Hypothalamus (tissue), 51 donors: ENCODE data around the gene CMTR1.
"Not testable (repeated sequence)": the region's sequence is repeated elsewhere in the genome, so short reads cannot be mapped to it uniquely, and the experiment has no call there.

Source experiments
- DNase-seq, 51 donors: peaks; one replicate each; lab custom pipeline; 2025; lab: John Stamatoyannopoulos, UW

The CMTR1 gene, protein sequence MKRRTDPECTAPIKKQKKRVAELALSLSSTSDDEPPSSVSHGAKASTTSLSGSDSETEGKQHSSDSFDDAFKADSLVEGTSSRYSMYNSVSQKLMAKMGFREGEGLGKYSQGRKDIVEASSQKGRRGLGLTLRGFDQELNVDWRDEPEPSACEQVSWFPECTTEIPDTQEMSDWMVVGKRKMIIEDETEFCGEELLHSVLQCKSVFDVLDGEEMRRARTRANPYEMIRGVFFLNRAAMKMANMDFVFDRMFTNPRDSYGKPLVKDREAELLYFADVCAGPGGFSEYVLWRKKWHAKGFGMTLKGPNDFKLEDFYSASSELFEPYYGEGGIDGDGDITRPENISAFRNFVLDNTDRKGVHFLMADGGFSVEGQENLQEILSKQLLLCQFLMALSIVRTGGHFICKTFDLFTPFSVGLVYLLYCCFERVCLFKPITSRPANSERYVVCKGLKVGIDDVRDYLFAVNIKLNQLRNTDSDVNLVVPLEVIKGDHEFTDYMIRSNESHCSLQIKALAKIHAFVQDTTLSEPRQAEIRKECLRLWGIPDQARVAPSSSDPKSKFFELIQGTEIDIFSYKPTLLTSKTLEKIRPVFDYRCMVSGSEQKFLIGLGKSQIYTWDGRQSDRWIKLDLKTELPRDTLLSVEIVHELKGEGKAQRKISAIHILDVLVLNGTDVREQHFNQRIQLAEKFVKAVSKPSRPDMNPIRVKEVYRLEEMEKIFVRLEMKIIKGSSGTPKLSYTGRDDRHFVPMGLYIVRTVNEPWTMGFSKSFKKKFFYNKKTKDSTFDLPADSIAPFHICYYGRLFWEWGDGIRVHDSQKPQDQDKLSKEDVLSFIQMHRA

DNA sequence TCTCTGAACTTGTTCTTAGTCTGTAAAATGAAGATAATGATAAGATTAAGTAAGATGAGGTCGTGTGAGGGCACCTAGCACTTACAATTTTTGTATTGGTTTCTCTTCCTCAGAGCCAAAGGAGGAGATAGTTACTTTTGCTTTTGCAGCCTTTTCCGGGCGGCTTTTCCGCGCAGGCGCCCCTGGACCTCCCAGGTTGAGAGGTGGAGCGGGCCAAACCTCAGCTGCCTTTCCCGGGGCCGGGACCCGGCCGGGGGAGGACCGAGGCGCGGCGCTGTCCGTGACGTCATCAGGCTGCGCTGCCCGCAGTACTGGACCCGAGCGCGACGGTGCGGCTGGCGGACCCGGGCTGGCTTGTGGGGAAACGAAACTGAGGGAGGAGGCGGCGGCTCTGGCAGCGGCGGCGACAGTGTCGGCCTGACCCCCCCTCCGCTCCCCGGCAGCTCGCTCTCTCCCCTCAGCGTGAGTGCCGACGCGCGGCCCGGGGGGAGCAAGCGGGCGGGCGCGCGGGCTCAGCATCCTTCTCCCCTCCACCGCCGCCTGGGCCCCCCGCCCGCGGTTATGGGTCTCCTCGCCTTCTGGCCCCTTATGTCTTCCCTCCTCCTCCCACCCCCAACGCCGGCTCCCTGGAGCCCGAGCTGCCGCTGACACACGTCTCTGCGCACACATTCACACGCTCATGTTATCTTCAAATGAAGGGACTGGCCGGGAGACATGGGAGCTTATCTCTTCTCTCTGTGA is at the start of gene CMTR1:
Gene CMTR1, plus strand, starts transcription at position 306 of the 741 bp plus-strand sequence. CDS start 2,409 bp downstream, outside the sequence.
- peak; percentile 69 to 93 (median 87) for DNase-seq

DNA sequence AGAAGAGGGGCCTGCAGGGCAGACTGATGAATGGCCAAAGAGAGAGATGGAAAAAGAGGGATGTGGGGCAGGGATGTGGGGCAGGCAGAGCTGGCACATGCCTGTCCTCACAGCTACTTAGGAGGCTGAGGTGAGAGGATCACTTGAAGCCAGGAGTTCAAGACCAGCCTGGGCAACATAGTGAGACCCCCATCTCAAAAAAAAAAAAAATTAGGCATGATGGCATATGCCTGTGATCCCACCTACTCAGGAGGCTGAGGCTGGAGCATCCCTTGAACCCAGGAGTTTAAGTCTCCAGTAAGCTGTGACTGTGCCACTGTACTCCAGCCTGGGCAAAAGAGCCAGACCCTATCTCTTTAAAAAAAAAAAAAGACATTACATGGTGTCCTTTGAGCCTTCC is 44.4 kb upstream of the CMTR1 start:
- no peak for DNase-seq

DNA sequence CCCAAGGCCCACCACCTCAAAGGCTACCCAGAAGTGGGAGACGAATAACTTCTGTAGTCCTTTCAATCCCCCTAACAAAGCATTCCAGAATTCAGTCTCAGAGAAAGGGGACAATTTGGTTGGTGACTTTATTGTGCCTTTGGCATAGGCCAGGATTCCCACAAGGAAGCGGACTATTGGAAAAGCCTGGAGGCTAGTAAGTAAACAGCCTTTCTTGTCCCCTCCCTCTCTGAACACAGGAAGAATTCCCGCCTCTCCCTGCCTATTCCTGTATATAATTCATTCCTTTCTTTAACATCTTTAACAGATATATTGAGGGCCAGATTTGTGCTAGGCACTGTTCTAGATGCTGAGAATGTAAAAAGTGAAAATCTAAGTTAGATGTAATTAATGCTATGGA is 43.2 kb upstream of the CMTR1 start:
- no peak for DNase-seq

DNA sequence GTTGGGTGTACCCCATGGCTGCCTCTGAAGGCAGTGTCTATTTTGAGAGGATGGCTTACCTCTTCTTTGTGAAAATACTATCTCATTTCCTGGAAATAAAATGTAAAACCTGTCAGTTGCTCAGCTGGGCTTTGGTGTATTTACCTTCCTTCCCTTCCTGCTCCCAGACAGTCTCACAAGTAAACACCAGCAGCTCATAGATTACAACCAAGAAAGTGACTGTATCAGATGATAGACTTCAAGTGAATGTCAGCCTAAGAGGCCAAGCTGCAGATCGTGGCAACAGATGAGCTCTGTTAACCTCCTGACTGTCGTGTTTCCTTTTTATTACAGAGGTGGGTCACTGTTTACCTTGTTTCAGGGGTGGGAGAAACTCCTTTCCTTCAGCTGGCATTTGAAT is 41.9 kb upstream of the CMTR1 start:
- DNase-seq: no peak

DNA sequence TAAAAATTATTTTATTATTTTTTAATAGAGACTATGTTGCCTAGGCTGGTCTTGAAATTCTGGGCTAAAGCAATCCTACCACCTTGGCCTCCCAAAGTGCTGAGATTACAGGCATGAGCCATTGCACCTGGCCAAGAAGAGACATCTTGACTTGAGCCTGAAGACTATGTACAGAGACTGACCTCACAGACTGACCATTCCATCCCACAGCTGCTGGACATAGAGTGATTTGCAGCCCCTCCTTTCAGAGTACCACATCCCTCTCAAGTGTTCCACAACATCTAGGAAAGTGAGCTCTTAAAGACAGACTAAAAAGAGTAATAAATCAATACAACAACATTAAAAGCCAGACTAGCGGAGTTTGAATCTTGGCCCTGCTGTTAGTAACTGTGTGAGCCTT is 40.2 kb upstream of the CMTR1 start:
- DNase-seq: no peak

DNA sequence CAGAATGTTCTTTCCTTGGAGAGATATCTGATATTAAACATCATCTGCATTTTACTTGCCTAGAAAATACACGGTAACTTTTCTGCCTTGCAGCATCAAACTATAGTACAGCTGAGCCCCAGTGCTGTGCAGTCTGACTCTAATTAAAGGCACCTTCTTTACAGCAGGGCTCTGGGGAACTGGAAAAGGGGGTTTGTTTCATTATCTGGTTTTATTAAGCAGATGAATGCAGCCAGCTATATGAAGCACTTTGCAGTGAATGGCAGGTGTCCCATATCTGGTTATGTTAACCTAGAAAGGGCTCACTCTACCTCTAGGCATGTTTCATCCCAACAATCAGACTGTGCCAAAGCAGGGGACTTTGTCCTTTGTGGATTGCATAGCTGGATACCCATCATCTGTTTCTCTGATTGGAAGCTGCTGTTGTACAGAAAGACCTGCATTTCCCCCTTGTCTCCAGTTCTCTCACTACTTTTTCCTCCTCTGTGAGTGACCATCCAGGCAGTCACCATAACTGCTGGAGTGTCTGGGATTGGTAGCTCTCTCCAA is 39.6 kb upstream of the CMTR1 start:
- DNase-seq: no peak

DNA sequence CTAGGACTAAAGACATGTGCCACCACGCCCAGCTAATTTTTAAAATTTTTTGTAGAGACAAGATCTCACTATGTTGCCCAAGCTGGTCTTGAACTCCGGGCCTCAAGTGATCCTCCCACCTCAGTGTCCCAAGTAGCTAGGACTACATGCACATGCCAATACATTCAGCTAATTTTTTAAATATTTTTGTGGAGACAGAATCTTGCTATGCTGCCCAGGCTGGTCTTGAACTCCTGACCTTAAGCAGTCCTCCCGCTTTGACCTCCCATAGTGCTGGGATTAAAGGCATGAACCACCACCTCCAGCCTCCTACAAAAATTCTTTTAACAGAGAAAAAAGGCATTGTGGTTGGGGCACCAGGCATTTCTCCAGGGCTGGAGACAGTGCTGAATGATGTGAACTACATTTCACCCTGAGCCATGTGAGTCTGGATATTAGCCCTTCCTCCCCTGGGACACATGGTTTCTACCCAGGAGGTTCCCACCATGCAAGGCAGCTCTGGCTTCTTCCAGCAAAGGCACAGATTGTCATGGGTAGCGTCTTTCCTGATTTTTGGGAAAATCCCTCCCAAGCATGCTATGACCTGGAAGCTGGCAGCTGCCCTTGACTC is 36.3 kb upstream of the CMTR1 start:
- no peak for DNase-seq

DNA sequence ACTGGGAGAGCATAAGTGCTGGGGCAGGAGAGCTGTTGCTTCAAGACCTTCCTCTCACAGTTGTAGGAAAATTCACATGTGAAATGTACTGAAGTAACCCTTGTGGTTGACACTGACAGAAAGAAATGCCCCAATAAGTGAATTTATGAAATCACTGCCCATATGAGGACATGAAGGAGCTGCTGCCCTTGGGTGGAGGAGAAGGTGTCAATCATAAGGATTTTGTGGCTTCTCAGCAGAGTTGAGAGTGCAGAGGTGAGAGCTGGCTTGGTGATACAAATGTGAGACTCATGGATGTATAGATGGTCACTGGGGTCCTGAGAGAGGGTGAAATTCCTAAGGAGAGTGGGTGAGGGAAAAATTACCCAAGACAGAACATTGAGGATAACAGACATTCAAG is 33.9 kb upstream of the CMTR1 start:
- no peak for DNase-seq

DNA sequence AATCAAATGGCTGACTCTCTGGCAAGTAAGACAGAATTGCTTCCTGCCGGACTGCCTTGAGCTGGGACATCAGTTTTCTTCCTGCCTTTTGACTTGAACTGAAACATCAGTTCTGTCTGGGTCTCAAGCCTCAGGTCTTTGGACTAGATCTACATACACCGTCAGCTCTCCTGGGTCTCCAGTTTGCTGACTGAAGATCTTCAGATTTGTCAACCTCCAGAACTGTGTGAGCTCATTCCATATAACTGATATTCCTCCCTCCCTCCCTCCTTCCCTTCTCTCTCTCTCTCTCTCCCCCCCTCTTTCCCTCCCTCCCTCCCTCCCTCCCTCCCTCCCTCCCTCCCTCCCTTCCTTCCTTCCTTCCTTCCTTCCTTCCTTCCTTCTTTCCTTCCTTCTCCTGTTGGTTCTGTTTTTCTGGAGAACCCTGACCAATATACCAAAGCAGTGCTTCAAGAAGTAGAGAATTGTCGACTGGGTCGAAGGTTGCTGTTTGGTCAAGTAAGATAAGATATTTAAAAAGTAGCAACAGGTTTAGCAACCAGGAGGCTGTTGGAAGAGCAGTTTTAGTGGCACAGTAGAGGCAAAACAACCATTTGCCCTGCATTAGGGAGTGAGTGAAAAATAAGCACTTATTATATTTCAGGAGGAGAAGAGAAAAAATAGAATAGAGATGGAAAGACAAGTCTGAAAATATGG is 33.1 kb upstream of the CMTR1 start:
- DNase-seq: no peak

DNA sequence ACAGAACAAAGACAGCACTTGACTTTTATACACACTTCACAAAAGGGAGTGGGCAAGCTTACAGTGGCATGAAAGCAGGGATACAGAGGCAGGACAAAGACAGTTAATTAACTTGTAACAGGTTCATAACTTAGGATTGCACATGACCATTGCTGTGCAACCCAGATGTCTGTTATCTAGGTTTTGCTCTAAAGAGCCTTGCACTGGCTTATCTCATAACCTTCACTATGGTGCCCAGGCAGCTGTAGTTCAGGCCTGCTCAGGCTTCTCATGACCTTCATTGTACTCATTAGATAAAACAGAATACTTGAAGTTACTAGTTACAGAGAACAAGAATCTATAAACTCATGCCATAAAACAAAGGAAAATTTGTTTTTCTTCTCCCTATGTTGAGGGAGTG is 31.4 kb upstream of the CMTR1 start:
- not testable (repeated sequence) for DNase-seq

DNA sequence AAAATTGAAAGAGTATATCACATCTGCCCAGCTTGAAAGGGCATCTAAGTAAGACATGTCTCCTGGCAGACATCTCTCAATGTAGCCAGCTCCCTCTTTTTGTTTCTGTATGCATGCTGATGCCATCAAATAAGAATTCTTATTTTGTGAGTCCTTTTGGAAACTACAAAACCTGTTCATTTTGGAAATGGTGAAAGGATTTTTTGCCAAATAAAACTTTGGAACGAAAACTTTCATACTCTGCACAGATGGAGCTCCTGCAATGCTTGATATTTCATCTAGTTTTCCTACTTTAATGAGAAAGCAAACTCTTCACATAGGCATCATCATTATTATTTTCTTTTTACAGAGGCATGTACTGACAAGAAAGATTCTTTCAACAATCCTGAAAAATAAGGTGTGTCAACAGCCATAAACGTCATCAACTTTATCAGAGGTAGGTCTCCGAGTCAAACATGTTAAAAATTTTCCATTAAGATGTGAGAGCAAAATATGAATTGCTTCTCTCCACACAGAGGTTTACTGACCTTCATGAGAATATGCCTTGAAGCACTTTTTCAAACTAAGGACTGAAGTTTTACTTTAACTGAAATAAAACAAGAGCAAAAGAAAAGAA is 26.2 kb upstream of the CMTR1 start:
- DNase-seq: no peak

DNA sequence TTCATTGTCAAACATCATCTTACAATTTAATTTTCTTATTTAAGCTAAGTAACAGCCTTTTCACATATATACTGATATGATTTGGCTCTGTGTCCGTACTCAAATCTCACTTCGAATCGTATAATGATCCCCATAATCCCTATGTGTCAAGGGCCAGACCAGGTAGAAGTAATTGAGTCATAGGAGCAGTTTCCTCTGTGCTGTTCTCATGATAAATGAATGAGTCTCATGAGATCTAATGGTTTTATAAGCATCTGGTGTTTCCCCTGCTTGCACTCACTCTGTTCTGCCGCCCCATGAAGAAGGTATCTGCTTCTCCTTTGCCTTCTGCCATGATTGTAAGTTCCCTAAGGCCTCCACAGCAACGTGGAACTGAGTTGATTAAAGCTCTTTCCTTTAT is 25.1 kb upstream of the CMTR1 start:
- DNase-seq: no peak

DNA sequence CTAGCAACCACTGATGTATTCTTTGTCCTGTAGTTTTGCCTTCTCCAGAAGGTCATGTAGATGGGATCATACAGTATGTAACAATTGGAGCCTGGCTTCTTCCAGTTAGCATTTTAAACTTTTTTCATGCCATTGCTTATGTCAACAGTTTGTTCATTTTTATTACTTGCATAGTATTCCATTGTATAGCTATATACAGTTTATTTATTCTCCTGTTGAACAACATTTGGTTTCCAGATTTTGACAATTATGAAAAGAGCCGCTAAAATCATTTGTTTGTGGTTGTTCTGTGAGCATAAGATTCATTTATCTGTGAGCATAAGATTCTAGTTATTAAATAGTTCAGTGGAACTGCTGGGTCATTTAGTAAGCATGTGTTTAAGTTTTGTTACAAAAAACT is 23.5 kb upstream of the CMTR1 start:
- no peak for DNase-seq

DNA sequence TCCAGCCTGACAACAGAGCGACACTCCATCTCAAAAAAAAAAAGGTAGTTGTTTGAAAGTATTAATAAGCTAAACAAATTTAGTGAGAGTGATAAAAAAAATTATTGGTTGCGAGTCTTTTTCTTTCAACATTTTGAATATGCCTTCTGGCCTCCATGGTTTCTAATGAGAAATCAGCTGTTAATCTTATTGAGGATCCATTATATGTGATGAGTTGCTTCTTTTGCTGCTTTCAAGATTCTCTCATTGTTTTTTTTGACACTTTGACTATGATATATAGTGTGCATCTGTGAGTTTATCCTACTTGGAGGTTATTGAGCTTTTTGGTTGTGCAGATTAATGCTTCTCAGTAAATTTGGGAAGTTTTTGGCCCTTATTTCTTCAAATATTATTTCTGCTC is 15.6 kb upstream of the CMTR1 start:
- no peak for DNase-seq

DNA sequence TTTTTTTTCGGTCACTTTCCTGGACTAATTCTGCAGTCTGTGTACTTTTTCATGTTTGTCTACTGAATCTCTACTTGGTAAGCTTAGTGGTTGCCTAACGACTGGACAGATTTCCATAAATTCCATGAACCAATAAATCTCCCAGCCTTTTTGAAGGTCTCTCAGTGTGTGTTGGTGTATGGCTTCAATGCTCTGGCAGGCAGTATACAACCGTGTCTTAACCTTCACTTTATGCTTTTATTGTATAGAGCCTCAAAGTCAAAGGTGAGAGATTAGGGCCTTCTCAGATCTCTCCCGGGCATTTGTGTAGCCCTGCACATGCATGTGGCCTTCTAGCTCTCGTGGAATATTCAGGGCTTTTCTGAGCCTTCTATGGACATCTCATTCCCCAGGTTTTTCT is 14.3 kb upstream of the CMTR1 start:
- DNase-seq: no peak

DNA sequence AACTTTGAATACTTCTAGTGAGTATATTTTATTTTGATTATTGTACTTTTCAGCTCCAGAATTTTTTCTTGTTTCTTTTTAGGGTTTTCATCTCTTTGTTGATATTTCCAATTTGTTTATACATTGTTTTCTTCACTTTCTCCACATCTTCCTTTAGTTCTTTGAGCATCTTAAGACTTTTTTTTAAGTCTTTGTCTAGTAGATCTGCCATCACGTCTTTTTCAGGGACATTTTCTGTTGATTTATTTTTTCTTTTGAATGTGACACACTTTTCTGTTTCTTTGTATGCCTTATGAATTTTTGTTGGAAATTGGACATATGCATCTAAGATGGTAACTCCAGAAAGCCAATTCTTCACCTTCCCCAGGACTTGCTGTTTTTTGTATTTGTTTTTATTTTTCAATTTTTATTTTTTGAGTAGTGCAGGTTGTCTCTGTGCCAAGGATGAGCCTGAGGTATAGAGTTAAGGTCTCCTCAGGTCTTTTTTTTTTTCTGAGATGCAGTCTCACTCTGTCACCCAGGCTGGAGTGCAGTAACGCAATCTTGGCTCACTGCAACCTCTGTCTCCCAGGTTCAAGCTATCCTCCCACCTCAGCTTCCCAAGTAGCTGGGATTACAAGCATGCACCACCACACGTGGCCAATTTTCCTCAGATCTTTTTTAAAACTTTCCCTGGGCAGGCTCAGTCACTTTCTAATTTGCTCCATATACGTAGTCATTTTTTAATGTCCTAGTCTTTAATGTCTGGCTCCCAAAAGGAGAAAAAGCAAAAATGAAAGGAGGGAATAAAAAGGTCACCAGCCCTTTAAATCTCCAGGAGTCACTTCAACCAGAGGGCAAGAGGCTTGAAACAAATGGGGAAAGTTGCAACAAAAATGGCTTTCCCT is 6.7 kb upstream of the CMTR1 start:
- no peak for DNase-seq

DNA sequence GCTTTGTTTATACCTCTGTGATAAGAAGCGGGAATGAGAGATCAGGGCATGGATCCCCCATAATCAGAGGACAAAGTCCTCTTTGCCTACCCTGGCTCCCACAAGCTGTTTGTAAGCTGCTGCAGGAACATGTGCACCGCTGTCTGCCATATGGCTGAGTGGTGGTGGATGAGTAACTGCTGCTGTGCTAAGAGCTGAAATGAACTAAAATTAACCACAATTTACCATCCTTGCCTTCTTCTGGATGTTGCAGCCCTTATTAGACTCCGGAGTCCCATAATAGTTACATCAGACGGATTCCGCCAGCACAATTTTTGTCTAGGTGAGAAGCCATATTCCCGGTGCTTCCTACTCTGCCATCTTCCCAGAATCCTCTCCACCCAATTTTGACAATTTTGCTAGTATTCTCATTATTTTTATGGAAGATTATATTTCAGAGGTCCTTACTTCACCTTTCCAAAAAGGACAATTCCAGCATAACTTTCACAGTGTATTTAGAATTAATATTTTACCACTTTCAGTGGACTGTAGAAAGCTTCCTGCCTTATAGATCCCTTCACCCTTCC is 6.0 kb upstream of the CMTR1 start:
- DNase-seq: no peak

DNA sequence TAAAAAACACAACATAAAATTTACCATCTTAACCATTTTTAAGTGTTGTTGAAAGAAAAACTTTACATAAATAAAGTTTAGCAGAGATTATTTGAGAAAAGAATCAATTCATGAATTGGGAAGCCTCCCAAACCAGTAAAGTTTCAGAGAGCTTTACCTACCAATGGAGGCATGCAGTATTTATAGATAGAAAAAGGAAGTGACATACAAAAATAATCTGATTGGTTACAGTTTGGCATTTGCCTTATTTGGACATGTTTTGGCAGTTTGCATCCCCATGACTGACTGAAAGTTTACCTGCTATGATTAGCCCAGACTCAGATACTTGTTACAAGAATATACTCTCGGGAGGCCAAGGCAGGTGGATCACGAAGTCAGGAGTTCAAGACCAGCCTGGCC is 3.7 kb upstream of the CMTR1 start:
- DNase-seq: no peak
